Measurements from ENCODE around the gene AUNIP. TPM values are rescaled to one million over a fixed set of nuclear protein-coding genes. Genes with fewer than 3 reads are reported as not detected.

AUNIP gene, protein sequence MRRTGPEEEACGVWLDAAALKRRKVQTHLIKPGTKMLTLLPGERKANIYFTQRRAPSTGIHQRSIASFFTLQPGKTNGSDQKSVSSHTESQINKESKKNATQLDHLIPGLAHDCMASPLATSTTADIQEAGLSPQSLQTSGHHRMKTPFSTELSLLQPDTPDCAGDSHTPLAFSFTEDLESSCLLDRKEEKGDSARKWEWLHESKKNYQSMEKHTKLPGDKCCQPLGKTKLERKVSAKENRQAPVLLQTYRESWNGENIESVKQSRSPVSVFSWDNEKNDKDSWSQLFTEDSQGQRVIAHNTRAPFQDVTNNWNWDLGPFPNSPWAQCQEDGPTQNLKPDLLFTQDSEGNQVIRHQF
- 0.26 TPM for total RNA-seq

DNA sequence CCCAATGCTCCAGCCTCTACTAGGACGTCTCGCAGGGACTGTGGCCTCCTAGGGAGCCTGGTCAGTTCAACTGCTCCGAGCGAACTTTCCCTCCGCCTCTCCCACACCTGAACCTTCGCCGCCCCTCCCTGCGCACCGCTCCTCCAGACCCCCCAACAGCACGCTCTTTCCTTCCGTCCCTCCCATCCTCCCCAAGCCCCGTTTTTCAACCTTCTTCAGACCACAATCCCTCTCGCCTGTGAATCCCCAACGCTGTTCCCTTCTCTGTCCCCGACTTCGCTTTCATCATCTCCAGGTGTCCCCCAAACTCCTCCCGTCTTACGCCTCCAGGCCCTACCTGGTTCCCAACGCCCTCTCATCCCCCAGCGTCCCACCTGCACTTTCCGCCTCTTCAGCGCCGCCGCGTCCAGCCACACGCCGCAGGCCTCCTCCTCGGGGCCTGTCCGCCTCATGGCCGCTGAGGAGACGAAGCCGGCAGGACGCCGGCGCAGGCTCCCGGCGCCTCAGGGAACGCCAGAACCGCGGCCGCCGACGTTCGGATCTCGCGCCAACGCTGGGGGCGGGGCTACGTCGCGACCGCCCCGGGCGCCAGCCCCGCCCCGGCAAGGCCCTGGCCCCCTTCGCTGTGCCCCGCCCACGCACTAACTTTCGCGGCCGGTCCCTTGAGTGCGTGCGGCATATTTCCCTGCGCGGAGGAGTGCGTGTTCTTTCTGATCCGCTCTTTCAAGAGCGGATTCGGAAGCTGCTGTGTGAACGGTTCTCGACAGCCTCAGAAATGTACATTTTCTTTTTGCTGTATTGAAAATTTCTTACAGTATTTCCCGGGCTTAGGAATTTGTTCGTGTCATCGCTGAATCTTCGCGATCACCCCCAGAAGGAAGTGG, at the start of gene AUNIP:
Gene AUNIP (minus strand): TSS at position 552 of the 884 bp plus-strand sequence. CDS start 100 bp downstream, at position 452.
- peak; percentile 89 for DNase-seq (ENCODE audit: low spot score)

DNA sequence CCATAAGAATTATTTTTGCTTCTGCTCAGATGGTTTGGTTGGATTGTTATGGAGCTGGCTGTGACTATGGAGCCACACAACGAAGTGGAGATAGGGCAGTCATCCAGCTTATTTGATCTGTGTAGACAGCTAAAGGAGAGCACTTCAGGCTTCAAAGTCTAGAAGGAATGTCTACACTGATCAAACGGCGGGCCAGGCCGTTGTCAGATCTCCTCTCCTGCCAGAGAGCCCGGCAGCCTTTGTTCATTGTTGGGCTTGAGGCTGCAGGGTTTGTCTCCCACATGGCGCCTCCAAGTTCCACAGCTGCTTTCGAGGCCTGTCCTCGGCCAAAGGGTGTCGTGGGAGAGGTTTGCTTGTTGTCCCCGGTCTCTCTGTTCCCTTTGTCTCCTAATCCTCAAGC, 49.8 kb upstream of the AUNIP start:
- no peak for DNase-seq (ENCODE audit: low spot score)

DNA sequence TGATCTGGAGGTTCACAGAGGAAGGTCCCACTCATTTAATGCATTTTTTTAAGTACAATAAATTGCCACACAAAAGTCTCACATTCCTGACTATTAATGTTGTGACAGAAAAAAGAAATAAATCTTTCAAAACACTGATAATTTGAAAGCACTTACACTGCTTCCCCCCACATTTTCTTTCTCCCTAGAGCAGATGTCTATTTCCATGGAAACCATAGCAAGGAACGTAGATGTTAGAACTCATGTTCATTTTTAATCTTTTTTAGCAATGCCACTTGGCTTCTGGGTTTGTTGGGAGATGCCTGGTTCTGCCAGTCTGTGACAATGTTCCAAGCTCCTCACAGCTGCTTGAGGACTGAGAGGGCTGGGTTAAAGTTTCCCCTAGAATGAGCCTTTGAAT, 48.9 kb upstream of the AUNIP start:
- no peak for DNase-seq (ENCODE audit: low spot score)

DNA sequence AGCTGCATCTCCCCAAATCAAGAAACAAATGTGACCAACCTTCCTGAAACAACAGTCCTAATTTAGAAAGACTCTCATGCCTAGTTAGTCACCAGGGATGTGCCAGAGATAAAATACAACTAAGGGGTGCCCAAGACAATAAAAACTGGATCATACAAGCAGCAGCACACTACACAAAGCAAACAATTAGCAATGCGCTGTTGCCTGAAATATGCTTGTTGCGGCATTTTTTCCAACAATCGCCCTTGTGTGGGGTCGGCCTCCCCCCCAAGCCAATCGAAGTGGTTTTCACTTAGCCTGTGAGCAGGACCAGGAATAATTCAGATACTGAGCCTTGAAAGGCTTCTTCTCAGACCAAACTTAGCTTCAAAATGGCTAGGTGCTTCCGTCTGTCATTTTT, 48.3 kb upstream of the AUNIP start:
- no peak for DNase-seq (ENCODE audit: low spot score)

DNA sequence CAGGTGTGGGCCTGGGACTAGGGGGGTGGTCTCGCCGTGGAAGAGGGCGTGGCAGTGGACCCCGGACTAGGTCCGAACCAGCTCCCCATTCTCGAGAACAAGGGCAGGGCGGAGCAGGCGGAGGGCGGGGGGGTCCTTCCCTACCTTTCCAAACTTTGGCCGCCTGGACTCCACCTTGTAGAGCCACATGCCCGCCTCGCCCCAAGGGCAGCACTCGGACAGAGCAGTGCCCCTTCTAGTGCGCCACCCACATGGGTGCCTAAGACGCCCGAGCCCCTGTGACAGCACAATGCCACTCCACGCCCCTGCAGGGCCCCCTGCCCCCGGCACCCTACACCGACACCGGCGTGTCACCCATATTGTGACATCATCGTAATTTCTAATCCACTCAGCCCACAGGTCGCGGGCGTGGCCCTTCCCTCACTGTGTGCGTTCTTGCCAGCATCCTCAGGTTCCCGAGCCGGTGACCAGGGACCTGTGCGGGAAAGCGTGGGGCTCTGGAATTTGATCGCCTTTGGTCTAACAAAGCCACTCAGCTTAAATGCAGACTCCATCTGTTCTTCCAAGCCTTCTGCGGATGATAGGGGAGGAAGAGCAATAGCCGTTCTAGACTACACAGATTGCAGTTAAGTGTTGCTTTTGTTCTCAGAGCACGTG, 47.5 kb upstream of the AUNIP start:
- no peak for DNase-seq (ENCODE audit: low spot score)

DNA sequence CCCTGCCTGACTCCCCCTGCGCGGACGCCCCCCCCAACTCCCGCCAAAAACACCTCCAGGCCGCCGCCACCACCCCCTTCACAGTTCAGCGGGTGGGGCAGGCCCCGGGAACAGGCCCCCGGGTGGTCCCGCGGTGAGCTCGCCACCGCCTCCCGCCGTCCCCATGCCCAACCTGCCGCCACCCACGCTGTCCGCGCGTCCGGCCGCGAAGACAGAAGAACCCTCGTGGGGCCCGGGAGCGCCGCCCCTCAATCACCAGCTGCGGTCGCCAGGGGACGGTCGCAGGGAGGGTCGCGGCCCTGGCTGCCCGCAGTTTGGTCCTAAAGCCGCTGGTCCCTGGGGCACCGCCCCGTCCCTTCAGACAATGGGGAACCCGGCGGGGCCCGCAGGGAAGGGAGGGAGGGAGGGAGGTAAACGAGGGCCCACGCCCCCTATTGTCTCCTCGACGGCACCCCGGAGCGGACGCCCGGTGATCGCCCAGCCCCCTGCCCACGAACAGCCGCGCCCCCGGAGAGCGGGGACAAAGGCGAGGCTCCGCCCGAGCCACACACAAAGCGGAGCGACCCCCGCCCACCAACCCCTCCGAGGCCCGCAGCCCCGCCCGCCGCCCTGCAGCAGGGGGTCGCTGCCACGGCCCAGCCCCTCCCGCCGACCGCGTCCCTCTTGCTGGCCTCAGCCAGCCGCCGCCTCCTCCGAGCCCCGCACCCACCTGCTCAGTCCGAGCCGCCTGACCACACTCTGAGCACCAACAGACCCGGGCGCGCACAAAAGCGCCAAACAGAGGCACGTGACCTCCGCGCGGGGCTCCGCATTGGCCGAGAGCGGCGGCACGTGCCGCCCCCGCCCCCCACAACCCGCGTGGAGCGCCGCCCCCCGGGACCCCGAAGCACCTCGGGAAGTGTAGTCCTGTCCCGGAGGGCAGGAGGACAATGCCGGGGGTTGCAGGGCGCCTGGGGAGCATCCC, 46.7 kb upstream of the AUNIP start, which contains the start of gene STMN1:
Gene STMN1 (minus strand): TSS at position 740 of the 964 bp plus-strand sequence. CDS start 1,743 bp downstream, outside the sequence.
- peak; percentile 93 for DNase-seq (ENCODE audit: low spot score)

DNA sequence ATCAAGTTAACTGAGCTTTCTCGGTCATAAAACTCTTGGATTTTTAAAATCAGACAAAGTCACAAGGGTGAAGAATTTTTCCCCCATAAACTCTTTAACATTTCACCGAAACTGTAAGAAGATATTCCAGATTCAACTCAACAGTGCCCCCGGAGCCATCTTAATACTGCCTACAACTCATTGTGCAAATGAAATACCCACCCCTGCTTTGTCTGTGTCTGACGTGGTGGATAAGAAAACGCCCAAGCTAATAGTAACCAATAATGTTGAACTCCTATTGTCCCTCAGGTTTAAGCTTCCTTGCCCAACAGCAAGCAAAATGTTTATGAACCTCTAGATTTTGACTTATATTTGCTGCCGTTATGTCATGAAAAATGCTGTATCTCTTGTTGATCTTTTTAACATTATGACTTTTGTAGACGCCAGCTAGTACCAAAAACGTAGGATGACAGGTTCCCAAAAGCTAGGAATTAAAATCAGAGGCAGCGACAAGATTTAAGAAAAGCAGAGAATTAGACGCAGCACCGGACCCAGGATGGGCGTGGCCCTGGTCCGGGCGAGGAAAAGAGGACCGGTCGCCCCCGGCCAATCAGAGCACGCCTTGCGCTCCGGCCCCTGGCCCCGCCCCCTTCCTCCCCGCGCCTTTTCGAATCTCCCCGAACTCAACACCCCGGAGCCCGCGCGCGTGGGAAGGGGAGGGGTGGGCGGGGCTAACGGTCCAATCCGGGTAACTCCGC, 45.9 kb upstream of the AUNIP start:
- peak; percentile 94 for DNase-seq (ENCODE audit: low spot score)

DNA sequence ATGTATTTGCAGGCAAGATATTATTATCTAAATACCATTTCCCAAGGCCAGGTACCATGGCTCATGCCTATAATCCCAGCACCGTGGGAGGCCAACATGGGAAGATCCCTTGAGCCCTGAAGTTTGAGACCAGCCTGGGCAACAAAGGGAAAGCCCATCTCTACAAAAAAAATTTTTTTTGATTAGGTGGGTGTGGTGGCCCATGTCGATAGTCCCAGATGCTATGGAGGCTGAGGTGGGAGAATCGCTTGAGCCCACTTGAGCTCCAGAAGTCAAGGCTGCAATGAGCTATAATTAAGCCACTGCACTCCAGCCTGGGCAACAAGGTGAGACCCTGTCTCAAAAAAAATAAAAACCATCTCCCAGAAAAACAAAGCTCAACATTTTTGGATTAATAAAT, 44.7 kb upstream of the AUNIP start:
- DNase-seq (ENCODE audit: low spot score) = no peak

DNA sequence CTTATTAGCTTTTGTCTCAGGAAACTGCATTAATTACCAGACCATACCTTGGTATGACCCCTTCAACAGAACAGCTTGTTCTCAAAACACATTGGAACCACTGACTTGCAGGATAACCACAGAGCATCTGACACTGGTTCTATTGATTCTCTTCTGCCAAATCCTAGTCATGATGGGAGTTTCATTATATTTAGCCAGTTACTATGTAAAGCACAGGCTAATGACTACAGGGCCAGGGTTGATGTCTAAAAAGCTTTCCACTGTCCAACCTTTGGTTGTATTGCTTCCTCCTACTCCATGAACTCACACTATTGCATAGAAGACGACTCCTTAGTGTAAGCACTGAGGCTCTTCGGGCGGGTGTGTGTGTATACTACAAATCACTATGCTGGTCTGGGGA, 43.2 kb upstream of the AUNIP start:
- no peak for DNase-seq (ENCODE audit: low spot score)

DNA sequence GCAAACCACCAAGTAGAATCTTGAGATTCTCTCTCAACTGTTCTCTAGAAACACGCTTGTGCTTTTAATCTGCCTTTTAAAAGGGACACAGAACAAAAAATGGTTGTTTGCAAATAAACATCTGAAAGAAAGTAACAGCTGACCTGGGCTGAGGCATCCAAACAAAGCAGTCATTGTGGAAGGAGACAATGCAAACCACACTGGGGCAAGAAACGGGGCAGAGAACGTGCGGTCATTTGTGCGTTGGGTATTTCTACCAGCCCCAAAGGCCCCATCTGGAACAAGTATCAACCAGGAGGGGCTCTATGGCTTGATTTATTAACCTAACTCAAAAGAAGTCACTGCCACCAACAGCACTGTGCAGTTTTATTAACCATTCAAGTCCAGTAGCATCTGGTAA, 41.0 kb upstream of the AUNIP start:
- no peak for DNase-seq (ENCODE audit: low spot score)

DNA sequence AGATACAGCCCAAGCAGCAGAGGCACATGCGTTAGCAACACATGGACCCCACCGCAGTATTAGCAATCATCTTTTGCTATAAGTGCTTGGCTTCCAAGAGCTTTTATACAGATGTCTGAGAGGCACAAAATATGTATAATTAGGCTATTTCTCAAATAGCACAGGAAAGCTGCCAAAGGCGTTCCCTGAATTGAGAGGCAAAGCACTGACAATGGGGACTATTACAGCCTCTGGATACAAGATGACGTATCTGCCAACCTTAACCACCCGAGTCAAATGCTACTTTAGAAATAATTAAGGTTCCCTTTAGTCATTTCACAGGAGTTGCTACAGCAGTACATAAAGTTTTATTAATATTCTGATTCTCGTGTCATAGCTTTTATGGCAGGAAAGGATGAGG, 40.5 kb upstream of the AUNIP start:
- no peak for DNase-seq (ENCODE audit: low spot score)

DNA sequence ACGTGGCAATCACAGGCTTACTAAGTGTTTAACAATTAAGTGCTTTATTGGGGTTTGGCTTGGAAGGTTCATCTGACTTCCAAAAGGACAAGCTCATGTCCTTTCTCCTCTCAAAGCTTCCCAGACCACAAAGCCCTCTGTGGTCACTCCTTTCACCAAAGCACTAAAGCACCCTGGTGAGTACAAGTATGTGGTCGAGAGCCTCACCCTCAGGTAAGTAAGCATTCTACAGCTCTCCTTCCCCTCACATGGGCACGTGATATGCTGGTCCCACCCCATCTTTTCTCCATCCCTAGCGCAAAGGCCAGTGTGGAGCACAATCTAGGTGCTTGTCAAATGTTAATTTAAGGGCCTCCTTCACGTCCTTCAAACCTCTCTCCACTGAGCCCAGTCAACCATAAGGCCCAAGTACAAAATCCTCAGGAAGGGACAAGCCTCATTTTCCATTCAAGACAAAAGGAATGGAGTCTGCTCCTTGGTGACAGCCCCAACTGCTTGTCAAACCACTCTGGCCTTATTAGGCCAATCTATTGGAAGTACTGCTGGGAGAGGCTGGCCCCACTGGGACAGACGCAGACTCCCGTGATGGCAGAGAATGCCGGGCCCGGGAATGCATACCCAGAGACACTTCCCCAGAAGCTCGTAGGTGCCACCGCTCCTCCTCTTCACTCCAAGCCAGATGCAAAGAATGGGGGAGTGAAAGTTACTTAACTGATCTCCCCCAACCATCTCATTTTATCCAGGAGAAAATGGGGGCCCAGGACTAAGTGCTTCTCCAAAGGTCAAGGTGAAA, 39.2 kb upstream of the AUNIP start:
- DNase-seq (ENCODE audit: low spot score) = no peak

DNA sequence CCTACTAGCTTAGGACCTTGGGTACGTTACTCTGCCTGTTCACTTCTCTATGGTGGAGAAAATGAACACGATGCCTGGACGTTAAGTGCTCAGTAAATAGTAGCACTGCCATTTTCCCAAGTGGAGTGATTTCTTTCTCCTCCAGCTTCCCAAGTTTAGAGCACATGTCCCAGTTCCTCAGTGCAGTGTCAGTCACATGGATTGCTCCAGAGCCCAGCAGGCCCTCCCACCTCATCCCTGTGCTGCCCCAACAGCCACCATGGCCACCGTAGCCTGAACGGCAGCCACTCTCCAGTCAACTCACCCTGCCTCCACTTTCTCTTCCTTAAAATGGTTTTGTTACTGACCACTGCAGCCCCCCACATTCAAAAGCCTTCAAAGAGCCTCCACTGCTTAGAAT, 38.5 kb upstream of the AUNIP start:
- DNase-seq (ENCODE audit: low spot score) = no peak

DNA sequence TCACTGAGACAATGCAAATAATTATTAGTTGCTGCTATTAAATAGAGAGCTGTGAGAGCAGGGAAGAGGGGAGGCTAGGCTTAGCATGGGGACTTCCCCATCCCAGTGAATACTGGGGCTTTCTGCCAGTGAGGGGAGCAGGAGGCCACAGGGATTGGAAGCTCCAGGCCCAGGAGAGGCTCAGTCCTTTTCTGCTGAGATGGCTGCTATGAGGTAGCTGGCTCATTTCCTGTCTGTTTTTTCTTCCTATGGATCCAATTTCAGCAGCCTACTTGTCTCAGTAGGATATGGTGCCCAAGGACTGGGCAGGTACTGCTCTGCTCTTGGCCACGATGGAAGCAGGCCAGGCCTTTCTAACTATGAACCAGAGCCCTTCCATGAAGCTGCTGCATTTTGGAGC, 37.0 kb upstream of the AUNIP start:
- DNase-seq (ENCODE audit: low spot score) = no peak

DNA sequence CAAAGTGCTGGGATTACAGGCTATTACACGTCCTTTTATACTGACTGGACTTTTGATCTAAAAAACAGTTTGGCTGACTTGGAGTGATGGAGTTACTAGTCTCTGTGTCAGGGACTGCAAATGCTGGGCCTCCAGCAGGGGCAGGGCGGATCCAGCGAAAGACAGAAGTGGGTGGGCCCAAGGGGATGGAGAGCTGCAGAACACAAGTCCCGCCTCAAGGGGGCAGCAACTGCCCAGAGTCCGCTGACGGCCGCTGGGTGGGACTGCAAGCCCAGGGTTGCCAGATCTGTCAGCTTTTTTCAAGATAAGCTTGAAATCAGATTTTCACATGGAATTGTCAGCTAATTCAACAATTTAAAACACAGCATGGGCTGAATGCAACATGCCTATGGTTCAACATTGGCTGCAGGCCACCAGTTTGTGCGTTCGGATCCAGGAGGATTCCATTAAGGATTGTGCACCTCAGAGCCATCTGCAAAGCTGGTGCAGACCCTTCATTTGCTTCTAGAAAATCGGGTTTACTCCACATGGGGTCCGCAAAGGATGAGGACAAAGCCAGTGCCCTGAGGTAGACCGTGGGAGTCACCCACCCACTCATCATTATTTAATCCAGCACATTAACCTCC, 36.2 kb upstream of the AUNIP start:
- peak; percentile 88 for DNase-seq (ENCODE audit: low spot score)

DNA sequence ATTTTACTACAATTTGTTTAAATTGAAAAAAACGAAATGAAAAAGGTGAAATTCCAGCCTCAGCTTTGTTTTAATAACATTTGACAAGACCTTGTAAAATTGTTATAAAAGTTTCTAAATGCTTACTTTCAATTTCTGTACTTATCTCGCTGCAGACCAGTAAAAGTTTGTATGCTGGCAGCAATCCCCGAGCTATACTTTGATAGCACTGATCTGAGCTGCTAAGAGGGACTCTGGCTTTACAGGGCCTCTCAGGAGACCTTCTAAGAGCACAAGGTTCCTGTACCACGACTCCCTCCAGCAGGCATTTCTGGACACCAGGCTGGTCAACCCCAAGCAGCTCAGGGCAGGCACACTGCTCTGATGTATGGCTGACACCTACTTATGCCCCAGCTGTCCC, 33.9 kb upstream of the AUNIP start:
- no peak for DNase-seq (ENCODE audit: low spot score)

DNA sequence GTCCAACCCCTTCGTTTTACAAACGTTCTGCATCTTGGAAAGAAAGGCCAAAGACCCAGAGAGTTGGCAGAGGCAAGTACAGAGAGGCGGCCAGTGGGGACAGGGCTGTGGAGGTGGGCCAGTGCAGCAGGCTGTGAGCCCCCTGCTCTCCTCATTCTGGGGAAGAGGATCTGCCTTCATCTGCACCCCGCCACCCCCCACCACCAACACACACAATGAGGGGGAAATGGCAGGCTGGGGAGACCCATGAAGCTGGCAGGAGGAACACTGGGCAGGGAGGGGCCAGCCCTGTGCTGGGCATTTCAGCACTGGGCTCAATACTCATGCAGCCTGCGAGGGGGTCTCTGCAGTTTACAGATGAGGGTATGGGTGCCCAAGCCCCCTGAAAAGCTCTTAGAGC, 32.3 kb upstream of the AUNIP start:
- no peak for DNase-seq (ENCODE audit: low spot score)

DNA sequence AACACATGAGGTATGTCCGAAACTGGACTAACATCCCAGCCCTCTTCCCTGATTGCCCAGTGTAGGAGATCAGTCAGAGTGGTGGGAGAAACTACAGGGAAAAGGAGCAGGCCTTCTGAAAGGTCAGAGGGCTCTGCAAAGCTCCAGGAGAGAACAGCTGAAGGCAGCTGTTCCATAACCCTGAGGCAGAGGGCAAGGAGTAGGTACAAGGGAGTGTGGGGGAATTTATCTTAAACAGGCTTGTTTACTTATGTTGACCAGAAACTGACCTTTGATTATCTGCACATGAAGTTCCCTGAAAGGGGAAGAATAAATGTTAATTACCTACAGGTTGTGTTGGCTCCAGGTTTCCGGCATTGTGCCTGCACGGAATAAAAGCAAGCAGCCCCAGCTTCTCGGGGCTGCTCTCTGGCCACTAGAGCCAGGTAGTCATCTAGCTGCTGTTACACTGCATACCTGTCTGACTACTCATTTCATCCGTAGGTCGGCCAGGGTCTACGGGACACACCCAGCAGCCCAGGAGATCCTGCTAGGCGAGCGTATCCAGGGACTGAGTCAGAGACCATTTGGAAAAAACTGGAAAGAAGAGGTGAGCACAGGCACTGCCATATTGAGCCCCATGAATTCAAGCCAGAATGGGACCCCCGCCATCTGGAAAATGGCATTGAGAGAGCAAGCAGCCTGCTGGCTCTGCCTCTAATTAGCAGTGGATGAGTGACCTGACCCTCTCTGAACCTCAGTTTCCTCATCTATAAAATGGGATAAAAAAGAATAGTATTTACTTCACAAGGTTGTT, 31.2 kb upstream of the AUNIP start:
- DNase-seq (ENCODE audit: low spot score) = peak; percentile 80
